HG02623 (cell line): ENCODE measurements around the gene HMCN2.
"Not testable (repeated sequence)": the region's sequence is repeated elsewhere in the genome, so short reads cannot be mapped to it uniquely, and the experiment has no call there.

Source experiments
- ATAC-seq: cut with Tn5 transposase; IDR thresholded peaks from one replicate; pipeline ENCODE4 v1.9.1; 2021; ENCODE audit warnings: moderate library complexity; ENCODE audit not compliant: unreplicated experiment

Gene HMCN2

DNA sequence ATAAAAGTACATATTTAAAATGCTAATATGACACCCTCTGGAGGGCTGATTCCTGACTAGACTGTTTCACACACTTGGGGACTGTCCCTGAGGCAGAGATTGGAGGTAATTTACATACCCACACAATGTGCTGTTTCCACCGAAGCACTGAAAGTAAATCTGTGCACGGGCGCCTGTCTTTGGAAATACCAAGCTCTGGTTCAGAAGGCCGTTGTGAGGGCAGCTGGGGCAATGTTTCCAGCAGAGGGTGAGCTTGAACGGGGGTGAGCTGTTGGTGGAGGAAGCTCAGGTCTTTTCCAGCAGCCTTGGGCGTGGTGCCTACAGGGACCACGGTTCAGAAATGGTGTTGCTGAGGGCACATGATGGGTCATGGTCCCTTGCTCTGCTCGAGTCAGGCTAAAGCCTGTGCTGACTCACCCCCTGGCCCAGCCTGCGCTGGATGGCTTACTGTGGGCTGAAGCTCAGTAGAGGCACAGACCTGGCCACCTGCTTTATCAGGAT lies 25.8 kb upstream of the HMCN2 start:
- peak; percentile 53 for ATAC-seq

DNA sequence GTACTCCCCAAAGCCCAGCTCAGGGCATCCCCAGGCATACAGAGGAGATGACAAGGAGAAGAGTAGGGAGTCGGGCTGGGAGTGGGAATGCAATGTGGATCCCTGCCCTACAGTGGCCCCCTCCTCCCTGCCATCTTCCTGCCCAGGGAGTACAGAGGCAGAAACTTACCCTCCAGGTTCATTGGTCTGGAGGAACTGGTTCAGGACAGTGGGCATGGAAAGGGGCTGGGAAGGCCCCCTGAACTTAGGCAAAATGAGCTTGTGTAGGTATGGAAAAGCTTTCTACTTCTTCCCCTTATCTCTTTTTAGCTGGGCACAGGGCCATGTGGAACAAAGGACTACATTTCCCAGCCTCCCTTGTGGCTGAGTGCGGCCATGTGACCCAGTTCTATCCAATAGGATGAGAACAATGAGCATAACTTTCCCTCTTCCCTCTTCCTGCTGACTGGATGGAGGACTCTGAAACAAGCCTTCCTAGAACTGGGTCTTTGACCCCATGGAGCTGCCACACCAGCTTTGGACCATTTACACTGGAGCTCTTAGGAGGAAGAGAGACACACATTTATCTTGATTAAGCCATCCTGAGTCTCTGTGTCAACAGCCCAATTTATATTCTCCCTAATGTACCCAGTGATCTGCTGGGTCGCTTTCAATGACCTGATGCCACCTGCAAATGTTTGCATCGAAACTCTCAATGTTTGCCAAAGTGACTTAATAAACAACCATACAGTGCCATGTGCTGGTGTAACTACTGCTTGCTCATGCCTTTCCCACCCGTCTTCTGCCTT lies 25.0 kb upstream of the HMCN2 start:
- ATAC-seq: no peak

DNA sequence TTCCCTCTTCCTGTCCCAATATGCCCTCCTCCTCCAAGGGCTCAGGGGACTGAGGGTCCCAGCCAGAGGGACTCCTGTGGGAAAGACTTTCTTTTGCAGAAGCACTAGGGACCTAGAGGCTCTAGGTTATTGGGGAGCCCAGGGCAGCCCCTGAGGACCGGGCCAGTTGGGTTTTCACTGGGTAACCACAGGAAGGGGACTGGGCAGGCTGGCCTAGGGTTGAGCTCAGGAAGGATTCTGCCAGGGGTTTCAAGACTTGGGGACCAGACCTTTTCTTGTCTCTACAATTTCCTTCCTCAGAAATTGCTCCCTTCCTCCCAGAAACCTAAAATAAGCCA lies 24.4 kb upstream of the HMCN2 start:
- no peak for ATAC-seq

DNA sequence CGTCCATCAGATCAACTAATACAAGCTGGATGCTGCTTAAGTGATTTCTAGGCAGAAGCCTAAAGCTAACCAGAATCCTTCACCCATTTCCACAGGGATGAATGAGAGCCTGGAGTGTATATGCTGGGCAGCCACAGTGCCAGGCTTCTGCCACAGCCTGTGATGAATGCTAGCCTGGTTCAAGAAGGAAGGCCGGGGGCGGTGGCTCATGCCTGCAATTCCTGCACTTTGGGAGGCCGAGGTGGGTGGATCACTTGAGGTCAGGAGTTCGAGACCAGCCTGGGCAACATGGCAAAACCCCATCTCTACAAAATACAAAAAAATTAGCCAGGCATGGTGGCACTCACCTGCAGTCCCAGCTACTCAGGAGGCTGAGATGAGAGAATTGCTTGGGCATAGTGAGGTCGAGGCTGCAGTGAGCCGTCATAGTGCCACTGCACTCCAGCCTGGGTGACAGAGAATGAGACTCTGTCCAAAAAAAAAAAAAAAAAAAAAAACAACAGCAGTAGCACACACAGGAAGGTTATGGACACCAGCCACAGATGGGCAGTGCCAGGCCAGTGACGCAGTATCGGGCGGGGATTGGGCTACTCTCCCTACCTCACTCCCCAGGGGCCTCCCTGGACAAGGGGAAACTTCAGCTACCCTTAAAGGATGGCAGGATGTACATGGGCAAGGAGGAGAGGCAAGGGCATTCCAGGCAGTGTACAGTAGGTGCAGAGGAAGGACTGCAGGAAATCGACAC lies 23.1 kb upstream of the HMCN2 start:
- ATAC-seq: no peak

DNA sequence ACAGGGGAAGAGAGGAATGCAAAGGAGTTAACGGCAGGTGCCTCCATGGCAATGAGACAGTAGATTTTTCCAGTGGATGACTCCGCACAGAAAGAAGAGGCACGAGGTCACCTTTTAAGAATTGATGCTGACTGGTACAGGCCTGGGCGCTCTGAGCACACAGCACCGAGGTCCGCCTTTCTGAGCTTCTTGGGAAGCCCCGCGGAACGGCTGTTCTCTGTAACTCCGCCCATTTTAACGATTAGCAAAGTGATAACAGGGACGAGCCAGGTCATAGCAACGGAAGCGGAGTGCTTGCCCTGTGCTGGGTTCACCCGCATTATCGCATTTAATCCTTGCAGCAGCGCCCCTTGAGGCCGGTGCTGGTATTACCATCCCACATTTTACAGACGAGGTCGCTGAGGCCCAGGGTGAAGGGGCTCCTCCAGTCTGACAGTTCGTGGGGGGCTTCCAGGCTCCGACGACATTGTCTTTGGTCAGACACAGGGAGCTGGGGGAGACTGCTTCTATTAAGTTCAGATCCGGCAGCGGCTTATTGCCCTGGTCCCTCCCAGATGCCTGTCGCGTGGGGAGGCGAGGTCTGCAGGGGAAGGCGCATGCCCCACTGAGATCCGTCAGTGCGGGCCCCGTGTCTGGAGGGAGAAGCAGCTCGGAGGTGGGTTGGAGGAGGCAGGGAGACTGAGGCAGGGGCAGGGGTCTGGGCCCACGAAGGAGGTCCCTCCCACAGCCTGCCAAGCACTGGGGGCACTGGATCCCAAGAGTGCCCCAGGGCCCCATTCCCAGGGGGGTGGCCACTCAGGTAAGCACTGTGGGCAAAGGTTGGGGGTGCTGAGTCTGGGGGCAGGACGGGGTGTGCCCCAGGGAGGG lies 22.3 kb upstream of the HMCN2 start:
- ATAC-seq: no peak

DNA sequence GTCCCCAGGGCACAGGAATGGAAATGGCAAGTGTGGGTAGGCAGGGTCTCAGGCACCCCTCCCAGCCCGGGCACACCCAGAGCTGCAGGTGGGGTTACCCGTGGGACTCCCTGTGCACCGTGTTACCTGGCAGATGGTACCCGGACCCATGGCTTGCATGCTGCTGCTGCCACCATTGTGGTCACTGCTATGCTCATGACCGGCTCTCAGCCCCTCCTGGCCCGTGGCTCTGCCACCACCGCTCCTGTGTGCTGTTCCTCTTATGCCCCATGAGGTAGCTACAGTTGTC lies 21.7 kb upstream of the HMCN2 start:
- ATAC-seq: no peak

DNA sequence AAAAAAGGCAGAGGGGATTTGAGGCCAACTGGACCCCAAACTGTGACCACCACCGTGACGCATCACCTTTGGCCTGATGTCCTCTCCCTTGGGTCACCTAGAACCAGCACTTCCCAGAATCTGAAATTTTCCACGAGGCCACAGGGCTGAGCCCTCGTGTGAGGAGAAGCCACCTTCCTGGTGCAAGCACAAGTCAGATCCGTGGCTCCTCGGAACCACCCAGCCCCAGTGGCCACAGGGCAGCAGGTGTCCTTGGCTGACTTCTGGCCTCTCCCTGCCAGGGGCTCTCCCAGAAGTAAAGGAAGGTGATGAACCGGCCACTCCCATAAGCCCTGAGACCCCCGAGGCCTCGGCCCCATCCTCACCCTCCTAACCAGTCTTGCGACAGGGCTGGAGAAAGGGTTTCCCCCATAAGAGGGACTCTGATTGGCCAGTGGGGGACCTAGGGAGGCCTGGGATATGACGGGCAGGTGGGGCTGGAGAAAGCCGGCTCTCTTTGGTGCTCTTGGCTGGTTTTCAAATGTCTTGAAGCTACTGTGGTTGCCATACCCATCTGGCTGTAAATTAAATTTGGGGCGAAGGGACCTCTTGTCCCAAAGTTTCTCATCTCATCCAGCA lies 20.9 kb upstream of the HMCN2 start:
- ATAC-seq: no peak

DNA sequence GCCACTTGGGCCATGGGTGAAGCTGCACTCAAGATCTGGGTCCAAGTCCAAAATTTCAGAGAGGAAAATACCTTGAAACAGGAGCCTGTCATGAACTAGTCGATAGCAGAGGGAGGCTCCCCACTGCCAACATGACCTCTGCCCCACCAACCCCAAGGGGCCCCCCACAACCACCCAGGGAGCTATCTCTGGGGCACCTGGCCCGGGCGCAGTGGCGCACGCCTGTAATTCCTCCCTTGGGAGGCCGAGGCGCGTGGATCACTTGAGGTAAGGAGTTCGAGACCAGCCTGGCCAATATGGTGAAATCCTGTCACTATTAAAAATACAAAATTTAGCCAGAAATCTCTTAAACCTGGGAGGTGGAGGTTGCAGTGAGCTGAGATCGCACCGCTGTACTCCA lies 20.1 kb upstream of the HMCN2 start:
- no peak for ATAC-seq

DNA sequence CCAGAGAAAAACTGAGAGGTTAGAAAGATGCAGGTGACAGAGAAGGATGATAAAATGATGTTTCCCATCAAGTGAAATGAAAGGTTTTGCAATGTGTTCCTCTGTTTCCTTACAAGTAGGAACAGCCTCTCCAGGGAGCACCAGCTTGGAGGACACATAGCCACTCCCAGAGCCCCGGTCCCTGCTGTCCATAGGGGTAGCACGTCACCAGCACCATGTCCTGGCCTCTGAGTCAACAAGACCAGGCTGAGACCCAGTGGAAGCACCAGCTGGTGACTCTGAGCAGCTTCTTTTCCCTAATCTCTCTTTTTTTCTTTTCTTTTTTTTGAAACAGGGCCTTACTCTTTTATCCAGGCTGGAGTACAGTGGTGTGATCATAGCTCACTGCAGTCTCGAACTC lies 19.4 kb upstream of the HMCN2 start:
- no peak for ATAC-seq

DNA sequence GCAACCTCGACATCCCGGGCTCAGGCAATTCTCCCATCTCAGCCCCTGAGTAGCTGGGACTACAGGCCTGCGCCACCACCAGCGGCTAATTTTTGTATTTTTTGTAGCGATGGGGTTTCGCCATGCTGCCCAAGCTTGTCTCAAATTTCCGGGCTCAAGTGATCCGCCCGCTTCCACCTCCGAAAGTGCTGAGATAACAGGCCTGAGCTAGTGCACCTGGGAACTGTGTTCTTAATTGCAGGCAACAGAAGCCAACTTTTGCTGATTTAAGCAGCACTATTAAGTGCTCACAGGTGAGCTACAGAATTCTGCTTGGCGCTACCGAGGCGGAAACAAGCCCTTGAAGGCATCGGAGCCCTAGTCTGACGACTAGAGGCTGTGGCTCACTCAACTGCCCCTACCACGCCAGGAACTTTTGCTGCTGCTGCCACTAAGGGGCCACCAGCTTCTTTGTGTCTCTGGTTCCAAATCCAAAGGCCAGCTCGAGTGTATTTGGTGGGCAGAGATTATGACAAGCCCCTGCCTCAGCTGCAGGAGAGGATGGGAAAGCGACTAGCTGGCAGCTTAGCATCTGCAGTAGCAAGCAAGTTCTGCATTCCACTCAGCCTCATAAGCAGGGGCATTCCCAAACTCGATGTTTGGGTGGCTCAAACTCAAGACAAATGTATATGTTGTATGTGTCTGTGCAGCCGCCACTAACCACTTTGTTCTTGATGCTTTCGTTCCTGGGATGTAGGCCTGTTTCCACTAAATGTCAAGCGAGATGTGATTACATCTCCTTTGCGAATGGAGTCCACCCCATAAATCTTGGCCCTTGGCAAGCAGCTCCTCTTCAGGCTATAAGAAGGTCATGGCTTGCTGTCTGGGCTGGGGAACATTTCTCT lies 10.6 kb upstream of the HMCN2 start:
- no peak for ATAC-seq

DNA sequence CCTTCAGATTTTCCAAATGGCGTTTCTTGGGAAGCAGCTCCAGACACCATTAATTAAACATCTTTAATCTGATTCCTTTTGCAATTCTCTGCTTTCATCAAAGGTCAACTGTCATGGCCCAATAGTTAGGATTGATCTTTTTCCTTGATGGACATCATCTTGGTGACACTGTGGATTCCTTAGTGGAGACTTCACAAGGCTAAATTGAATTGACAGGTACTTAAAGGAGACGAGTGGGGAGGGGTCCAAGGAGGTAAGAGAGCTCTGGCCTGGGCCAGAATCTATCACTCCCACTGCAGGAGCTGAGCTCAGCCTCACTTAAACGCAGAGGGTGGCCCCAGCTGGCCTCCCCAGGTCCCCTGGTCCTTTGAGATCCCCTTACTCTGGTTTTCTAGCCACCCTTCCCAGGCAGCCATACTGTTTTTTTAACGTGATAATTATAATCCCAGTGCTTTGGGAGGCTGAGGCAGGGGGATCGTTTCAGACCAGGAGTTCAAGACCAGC lies 9.9 kb upstream of the HMCN2 start:
- ATAC-seq: no peak

DNA sequence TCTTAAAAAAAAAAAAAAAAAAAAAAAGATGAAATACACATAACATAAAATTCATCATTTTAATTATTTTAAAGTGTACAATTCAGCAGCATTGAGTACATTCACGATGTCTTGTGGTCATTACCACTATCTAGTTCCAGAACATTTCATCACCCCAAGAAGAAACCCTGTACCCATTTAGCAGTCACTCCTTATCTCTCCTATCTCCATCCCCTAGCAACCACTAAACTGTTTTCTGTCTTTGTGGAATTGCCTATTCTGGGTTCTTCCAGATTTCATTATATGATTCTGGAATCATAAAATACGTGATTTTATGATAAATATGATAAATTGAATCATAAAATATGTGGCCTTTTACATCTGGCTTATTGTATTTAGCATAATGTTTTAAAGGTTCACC lies 8.9 kb upstream of the HMCN2 start:
- no peak for ATAC-seq

DNA sequence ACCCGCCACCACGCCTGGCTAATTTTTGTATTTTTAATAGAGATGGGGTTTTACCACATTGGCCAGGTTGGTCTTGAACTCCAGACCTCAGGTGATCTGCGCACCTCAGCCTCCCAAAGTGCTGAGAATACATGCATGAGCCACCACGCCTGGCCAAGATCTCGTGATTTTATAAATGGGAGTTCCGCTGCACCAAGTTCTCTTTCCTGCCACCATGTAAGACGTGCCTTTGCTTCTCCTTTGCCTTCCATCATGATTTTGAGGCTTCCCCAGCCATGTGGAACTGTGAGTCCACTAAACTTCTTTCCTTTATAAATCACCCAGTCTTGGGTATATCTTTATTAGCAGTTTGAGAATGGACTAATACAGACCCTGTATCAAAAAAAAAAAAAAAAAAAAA lies 7.4 kb upstream of the HMCN2 start:
- not testable (repeated sequence) for ATAC-seq

DNA sequence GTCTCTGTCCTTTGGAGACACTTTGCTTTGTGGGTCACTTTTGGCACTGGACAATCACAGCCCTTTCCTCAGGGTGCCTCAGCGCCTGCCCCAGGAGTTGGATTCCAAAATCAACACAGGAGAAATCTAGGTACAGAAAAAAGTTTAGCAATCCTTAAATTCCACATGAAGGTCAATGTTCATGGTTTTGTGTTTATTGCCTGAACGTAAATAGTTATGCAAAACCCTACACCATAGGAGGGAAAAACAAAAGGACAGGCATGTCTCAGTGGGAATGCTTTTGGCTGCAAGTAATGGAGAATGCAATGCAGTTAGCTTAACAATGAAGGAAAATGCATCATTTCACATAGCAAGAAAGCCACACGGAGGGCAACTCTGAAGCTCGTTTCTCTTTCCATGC lies 6.5 kb upstream of the HMCN2 start:
- no peak for ATAC-seq

DNA sequence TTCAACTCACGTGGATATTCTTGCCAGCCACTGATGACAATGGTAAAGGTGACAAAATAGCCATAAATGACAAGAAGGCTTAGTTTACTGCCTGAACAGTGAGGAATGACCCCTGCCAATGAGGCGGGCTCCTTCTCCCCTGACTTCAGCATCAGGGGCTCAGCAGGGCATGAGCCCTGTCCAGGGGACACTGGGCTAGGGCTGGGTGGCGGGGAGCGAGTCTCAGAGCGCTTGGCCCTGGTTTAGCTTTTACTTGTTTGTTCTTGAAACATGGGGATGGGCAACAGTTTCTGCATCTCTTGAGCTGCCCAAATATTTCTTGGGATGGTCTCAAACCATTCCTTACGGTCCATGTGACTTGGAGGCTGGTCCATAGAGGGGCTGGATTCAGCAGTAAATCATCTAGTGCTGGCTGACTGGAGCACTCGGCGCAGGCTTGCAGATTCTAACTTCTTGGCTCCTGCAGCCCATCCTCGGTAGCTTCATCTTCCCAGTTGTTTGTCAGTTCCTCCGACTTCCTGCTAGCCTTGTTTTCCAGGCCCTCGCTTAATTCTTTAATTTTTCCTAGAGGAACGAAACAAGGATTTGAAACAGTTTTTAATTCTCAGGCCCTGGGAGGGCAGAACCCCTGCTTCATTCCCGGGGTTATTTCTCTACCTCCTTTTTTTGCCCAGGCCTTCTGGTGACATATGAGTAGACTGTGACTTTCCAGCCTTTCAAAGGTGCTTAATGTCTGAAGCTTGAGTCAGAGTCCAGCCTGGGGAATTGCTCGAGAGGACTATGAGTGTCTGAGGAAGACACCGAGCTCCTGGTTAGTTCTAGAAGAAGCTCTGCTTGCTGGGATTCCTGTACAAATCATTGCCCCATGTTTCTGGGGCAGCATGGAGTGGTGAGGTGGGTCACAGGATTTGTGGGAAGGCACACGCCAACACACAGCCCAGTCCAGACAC lies 4.5 kb upstream of the HMCN2 start:
- ATAC-seq: no peak

DNA sequence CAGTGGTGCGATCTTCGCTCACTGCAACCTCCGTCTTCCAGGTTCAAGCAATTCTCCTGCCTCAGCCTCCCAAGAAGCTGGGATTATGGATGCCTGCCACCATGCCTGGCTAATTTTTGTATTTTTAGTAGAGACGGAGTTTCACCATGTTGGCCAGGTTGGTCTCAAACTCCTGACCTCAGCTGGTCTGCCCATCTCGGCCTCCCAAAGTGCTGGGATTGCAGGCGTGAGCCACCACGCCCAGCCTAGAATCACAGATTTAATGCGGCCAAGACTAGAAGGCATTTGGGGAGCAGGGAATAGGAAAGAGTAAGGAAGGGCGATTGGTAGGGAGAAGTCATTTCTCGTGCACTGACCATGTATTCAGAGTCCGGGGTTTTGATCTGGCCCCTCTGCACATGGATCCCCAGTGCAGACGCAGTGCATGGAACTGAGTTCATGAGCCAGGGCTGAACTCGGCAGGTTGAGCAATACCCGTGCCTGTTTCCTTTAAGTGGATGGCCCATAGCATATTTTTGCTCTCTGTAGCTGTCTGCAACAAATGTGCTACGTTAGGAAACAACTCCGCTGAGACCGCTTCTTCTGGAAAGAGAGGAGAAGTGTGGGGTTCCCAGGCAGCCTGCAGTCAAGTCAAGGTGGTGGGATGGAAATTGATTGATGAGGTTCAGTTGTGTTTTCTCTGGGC lies 3.4 kb upstream of the HMCN2 start:
- ATAC-seq: no peak

DNA sequence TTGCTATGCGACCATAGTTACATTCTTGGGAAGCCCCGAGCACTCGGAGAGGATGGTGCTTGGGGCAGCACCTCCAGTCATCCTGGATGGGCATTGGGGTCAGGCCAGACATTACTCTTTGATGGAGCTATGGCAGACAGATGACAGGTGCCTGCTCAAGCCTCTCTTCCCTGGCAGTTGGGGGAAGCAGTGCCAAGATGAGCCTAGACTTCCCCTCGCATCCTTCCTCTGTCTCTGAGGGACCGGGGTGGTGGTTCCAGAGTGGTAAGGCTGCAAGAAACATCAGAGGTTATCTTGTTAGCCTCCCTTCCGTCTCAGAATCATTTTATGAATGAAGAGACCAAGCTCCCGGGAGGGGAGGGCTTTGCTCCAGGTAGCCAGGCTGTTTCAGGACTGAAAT lies 2.8 kb upstream of the HMCN2 start:
- no peak for ATAC-seq

DNA sequence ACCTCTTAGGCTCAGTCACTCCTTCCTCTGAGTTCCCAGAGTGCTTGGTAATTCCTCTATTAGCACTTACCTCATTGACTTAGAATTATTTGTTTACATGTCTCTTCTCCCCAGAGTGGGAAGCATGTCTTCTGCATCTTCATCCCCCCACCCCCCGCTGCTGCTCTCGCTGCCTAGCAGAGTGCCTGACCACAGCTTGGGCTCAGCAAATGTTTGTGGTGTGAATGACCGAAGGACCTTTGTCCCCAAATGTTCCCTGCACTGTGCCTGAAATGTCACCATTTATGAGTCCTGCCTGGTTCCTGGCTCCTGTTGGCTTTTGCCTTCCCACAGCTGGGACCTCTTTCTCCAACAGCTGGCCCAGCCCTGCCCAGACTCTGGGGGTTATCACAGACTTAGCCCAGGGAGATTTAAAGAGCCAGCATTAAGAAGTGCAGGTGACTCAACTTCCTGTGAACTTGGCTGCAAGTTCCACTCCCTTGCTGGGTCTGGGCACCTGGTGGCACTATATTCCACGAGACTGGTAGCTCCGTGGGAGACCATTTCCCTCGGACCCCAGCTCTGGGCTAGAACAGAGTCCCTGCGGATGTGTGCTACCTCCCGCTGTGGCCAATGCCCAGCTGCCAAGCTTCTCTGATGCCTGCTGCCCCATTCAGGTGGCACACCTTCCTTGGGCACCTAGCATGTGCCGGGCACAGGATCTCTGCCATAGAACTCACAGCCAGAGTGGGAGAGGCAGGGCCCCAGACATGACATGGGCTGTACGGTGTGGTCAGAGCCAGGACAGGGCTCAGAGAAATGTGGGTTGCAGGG lies 1.8 kb upstream of the HMCN2 start:
- ATAC-seq: no peak
